ENCODE data around the gene NACC2.

NACC2 gene

GRCh38 chr9:136095070-136096058, at the start of gene NACC2:
TSS of gene NACC2 (minus strand) at chr9:136095289. CDS start at chr9:136050521, 44,768 bp downstream.
- TF ChIP-seq CTCF (IDR thresholded peaks at IDR 0.05; ENCODE audit: control insufficient read depth, insufficient read depth, low read depth, low read length, missing control alignments) = no peak
- peak within 1 kb of the TSS; percentile 71 for H3K4me3 ChIP-seq (ENCODE audit: control insufficient read depth, low read depth, low read length)
- no peak for DNase-seq (ENCODE audit: low read depth)

GRCh38 chr9:136144450-136144849, 49.4 kb upstream of the NACC2 start:
- no peak for DNase-seq (ENCODE audit: low read depth)
- no peak overlapping the region for H3K4me3 ChIP-seq (ENCODE audit: control insufficient read depth, low read depth, low read length)
- no peak for TF ChIP-seq CTCF (IDR thresholded peaks at IDR 0.05; ENCODE audit: control insufficient read depth, insufficient read depth, low read depth, low read length, missing control alignments)

GRCh38 chr9:136143215-136144001, 48.3 kb upstream of the NACC2 start:
- H3K4me3 ChIP-seq (ENCODE audit: control insufficient read depth, low read depth, low read length) = no peak overlapping the region
- peak; percentile 28 for TF ChIP-seq CTCF (IDR thresholded peaks at IDR 0.05; ENCODE audit: control insufficient read depth, insufficient read depth, low read depth, low read length, missing control alignments)
- no peak for DNase-seq (ENCODE audit: low read depth)

- no peak for DNase-seq (ENCODE audit: low read depth)
- TF ChIP-seq CTCF (IDR thresholded peaks at IDR 0.05; ENCODE audit: control insufficient read depth, insufficient read depth, low read depth, low read length, missing control alignments) = no peak
- no peak overlapping the region for H3K4me3 ChIP-seq (ENCODE audit: control insufficient read depth, low read depth, low read length)
Observed at GRCh38 chr9:136142859-136143214, 47.7 kb upstream of the NACC2 start.

- H3K4me3 ChIP-seq (ENCODE audit: control insufficient read depth, low read depth, low read length) = no peak overlapping the region
- TF ChIP-seq CTCF (IDR thresholded peaks at IDR 0.05; ENCODE audit: control insufficient read depth, insufficient read depth, low read depth, low read length, missing control alignments) = no peak
- DNase-seq (ENCODE audit: low read depth) = no peak
Observed at GRCh38 chr9:136142414-136142796, 47.3 kb upstream of the NACC2 start.

- no peak for DNase-seq (ENCODE audit: low read depth)
- H3K4me3 ChIP-seq (ENCODE audit: control insufficient read depth, low read depth, low read length) = no peak overlapping the region
- TF ChIP-seq CTCF (IDR thresholded peaks at IDR 0.05; ENCODE audit: control insufficient read depth, insufficient read depth, low read depth, low read length, missing control alignments) = no peak
Observed at GRCh38 chr9:136141682-136142413, 46.8 kb upstream of the NACC2 start.
